GM12878 (cell line): ENCODE data around the gene FAM53B. TPM values are rescaled to one million over a fixed set of nuclear protein-coding genes. Genes with fewer than 3 reads are reported as not detected.

Source experiments
- ATAC-seq: fragments of 200-7000 bp; cut with Tn5 transposase; 3 replicates; pipeline ENCODE4 v1.9.1; 2020; ENCODE audit warnings: mild to moderate bottlenecking, moderate library complexity
- BruUV-seq: library from RNA; stranded (reverse); fragments of 400-500 nt; replicated peaks from 2 replicates; lab custom pipeline; 2021; lab: Mats Ljungman, UMichigan
- CTCF ChIA-PET: fragments of 300-600 bp; sonication (Branson Sonifier 250); formaldehyde crosslinking; extraction: SDS; loops from one replicate; lab custom pipeline; 2021; ENCODE audit warnings: inconsistent platforms; lab: Yijun Ruan, JAX
- POLR2A ChIA-PET: fragments of 350-600 bp; formaldehyde crosslinking; extraction: SDS; loops from one replicate; lab custom pipeline; 2021; ENCODE audit warnings: inconsistent platforms; lab: Charles Lee
- RAD21 ChIA-PET: fragments of 300-600 bp; sonication (Branson Sonifier 250); formaldehyde crosslinking; loops from one replicate; lab custom pipeline; 2023; ENCODE audit warnings: antibody characterized with exemption; ENCODE audit not compliant: unreplicated experiment; lab: Charles Lee
- SMC1A ChIA-PET: fragments of 300-600 bp; sonication (Branson Sonifier 250); formaldehyde crosslinking; loops from one replicate; lab custom pipeline; 2023; ENCODE audit not compliant: unreplicated experiment, uncharacterized antibody; lab: Charles Lee
- DNase-seq: peaks from one replicate; pipeline ENCODE4 v3.0.0-alpha.2; 2011; ENCODE audit warnings: low read depth, low spot score
- FAIRE-seq: peaks from 3 replicates; lab custom pipeline; 2011; peaks lifted over from hg19 to GRCh38; lab: Jason Lieb, UNC
- H2AFZ ChIP-seq: 2 replicates; pipeline ENCODE4 v1.6.0; 2011; ENCODE audit warnings: low read depth, low read length, control low read depth; ENCODE audit not compliant: control insufficient read depth
- H3K27ac ChIP-seq: 2 replicates; pipeline ENCODE4 v1.5.1; 2011; ENCODE audit warnings: control low read depth; ENCODE audit not compliant: control insufficient read depth, insufficient read depth
- H3K27me3 ChIP-seq, 2 experiments: replicated peaks in 1 of 2; 2 replicates each; pipeline versions ENCODE4 v1.6.0 to v1.6.1; 2011; ENCODE audit warnings: low read length in 1 of 2; ENCODE audit not compliant: control insufficient read depth in 2 of 2, insufficient read depth in 2 of 2
- H3K36me3 ChIP-seq, 2 experiments: 2 replicates each; pipeline ENCODE4 v1.5.1; 2011; ENCODE audit warnings: low read length in 1 of 2; ENCODE audit not compliant: control insufficient read depth in 2 of 2, insufficient read depth in 2 of 2
- H3K4me1 ChIP-seq: 2 replicates; pipeline ENCODE4 v1.6.1; 2011; ENCODE audit warnings: mild to moderate bottlenecking, low read length, moderate library complexity, mixed read lengths; ENCODE audit not compliant: control insufficient read depth, insufficient read depth
- H3K4me2 ChIP-seq: 2 replicates; pipeline ENCODE4 v1.6.0; 2011; ENCODE audit warnings: control low read depth; ENCODE audit not compliant: control insufficient read depth, insufficient read depth
- H3K4me3 ChIP-seq: fragments of 200-600 bp; sonication (generic); 2 replicates; pipeline ENCODE4 v1.5.1; 2016
- H3K79me2 ChIP-seq: 2 replicates; pipeline ENCODE4 v1.6.0; 2011; ENCODE audit warnings: low read length; ENCODE audit not compliant: control insufficient read depth, insufficient read depth
- H3K9ac ChIP-seq: 2 replicates; pipeline ENCODE4 v1.8.0; 2011; ENCODE audit warnings: low read length, control low read depth, mixed read lengths; ENCODE audit not compliant: control insufficient read depth, insufficient read depth
- H3K9me3 ChIP-seq: replicated peaks from 3 replicates; pipeline ENCODE4 v1.5.1; 2011; ENCODE audit warnings: mild to moderate bottlenecking, low read length; ENCODE audit not compliant: control insufficient read depth, insufficient read depth
- H4K20me1 ChIP-seq: 2 replicates; pipeline ENCODE4 v1.6.0; 2011; ENCODE audit not compliant: control insufficient read depth, insufficient read depth
- CEBPB ChIP-seq, 2 experiments: fragments of 150-350 bp in 1 of 2; IDR thresholded peaks; 2 replicates each; pipeline ENCODE4 v1.6.1; 2012 to 2014; ENCODE audit warnings: low read depth in 2 of 2, low read length in 2 of 2, borderline replicate concordance in 1 of 2, inconsistent platforms in 1 of 2
- CREB1 ChIP-seq: IDR thresholded peaks from 2 replicates; pipeline ENCODE4 v1.6.1; 2012; ENCODE audit warnings: low read depth, mild to moderate bottlenecking, inconsistent platforms
- EGR1 ChIP-seq, 2 experiments: IDR thresholded peaks; 1 replicate in 1 of 2; 2 replicates in 1 of 2; pipeline ENCODE4 v1.6.1; 2011 to 2012; ENCODE audit warnings: low read depth in 2 of 2, low read length in 2 of 2, borderline replicate concordance in 1 of 2, mild to moderate bottlenecking in 1 of 2, moderate library complexity in 1 of 2
- MTA3 ChIP-seq: IDR thresholded peaks from 2 replicates; pipeline ENCODE4 v1.6.1; 2012; ENCODE audit warnings: low read length, inconsistent platforms, borderline replicate concordance
- MYB ChIP-seq: fragments of 150-350 bp; IDR thresholded peaks from 2 replicates; pipeline ENCODE4 v1.6.1; 2014; ENCODE audit warnings: mild to moderate bottlenecking, low read depth, low read length, borderline replicate concordance
- POLR2AphosphoS2 ChIP-seq: IDR thresholded peaks from 2 replicates; pipeline ENCODE4 v1.6.1; 2011; ENCODE audit warnings: low read depth, mild to moderate bottlenecking, low read length, improper control_type of control experiment, moderate library complexity
- RB1 ChIP-seq: fragments of 450-650 bp; formaldehyde crosslinking; IDR thresholded peaks from 2 replicates; pipeline ENCODE4 v1.6.1; 2017; ENCODE audit warnings: mild to moderate bottlenecking, borderline replicate concordance
- SREBF2 ChIP-seq: IDR thresholded peaks from 2 replicates; pipeline ENCODE4 v1.6.1; 2012; ENCODE audit warnings: mild to moderate bottlenecking, low read length
- STAT3 ChIP-seq: IDR thresholded peaks from 2 replicates; pipeline ENCODE4 v1.6.1; 2011; ENCODE audit warnings: low read depth, low read length, improper control_type of control experiment
- WGBS: methylation state at CpG from one replicate; pipeline ENCODE4 v1.1.6; 2016; ENCODE audit warnings: low lambda C conversion rate; ENCODE audit not compliant: insufficient replicate concordance, insufficient coverage; ENCODE audit errors: missing lambda C conversion rate; 5-methylcytosine and 5-hydroxymethylcytosine counted together
- in situ Hi-C: fragments of 300-500 bp; cut with MboI; formaldehyde crosslinking; loops from 9 replicates; pipeline ENCODE4 v1.14.3; 2018; ENCODE audit warnings: mixed read lengths
- intact Hi-C: fragments of 100-400 bp; cut with micrococcal nuclease; formaldehyde crosslinking; loops from one replicate; pipeline ENCODE4 v1.14.2; 2022; ENCODE audit not compliant: unreplicated experiment
- polyA plus RNA-seq, 11 experiments: library from polyadenylated mRNA; depleted of rRNA in 4 of 11; unstranded in 6 of 11; stranded (reverse) in 5 of 11; fragments of >200 nt; fragmentation: Nextera tagmentation in 4 of 11; fragmentation: Illumina TruSeq in 1 of 11; extraction: Ambion mirVana in 4 of 11; extraction: Trizol in 1 of 11; gene quantifications; 1 replicate in 1 of 11; 2 replicates in 10 of 11; pipeline versions ENCODE4 v1.2.1 to v1.2.3, GENCODE V29; 2011 to 2016; ENCODE audit warnings: inconsistent platforms in 2 of 11, missing spikeins in 2 of 11, low read depth in 1 of 11
- total RNA-seq, 4 experiments: library from RNA; depleted of rRNA in 3 of 4; stranded (reverse); fragments of >200 nt in 3 of 4; fragmentation: Illumina TruSeq in 1 of 4; extraction: Trizol in 1 of 4; gene quantifications; 2 replicates each; pipeline versions ENCODE4 v1.2.1 to v1.2.3, GENCODE V29; 2013 to 2021
- TF ChIP-seq, protein P1 (sequence below): IDR thresholded peaks from 2 replicates; pipeline ENCODE4 v1.6.1; 2011; ENCODE audit warnings: mild to moderate bottlenecking, low read depth, low read length, moderate library complexity; ENCODE audit not compliant: insufficient replicate concordance
- TF ChIP-seq, protein P2 (sequence below): fragments of 450-650 bp; formaldehyde crosslinking; IDR thresholded peaks from 2 replicates; pipeline ENCODE4 v1.4.0; 2020; ENCODE audit warnings: mild to moderate bottlenecking, moderate library complexity

Gene FAM53B
- total and polyA plus RNA-seq, 10 of the 15 experiments (the other 5 are each of a cell fraction or from before 2014, with no cell fraction given) = 0.05 to 26.3 (median 8.1) TPM

DNA sequence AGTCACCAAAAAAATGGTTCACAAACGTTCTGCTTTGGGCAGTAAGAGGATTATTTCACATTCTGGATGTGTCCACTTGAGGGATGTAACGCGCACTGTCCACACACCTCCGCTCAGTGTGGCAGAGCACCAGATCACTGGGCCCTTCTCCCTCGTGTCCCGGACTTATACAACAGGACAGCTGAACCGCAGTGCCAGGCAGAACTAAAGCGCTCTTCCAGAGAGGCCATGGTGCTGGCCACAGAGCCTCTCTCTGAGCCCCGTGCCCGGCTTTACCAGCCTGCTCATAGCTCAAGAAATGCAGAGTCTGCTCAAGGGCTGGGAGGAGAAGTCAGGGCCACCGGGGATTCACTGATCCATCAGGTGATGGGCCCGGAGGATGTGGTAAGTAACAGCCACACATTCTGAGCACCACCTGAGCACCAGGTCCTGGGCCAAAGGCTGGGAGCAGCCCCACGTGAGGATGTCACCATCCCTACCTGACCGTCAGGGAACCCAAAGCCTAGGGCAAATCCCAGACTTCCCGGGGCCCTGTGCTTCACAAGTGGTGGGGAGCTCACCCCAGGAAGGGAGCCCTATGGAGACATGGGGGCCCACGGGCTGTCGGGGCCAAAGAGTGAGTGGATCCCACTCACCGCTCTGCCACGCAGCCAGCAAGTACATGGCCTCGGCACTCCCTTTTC lies 74.9 kb downstream of the FAM53B start:
- ChIA-PET SMC1A (interaction anchor here (1.3 kb wide), 1 partner anchor 20 kb away, joined by 3 read pairs; no protein-coding TSS in a partner anchor), CTCF (no interaction called here), RAD21 (no interaction called here), POLR2A (no interaction called here)
- Histone ChIP-seq H3K36me3 (peaks cover 2 to 19% of the 10 kb centered on the region in 2 experiments; a peak in 3 of 4 replicates), H3K27me3 (no peaks in the 10 kb centered on the region), H3K9ac (no peak overlapping the region), H3K4me3 (no peak overlapping the region), H4K20me1 (no peaks in the 10 kb centered on the region), H2AFZ (no peak overlapping the region), H3K27ac (no peak overlapping the region), H3K4me1 (no peaks in the 10 kb centered on the region), H3K79me2 (no peaks in the 10 kb centered on the region; the same call in 1 of the 2 replicates), H3K4me2 (no peak overlapping the region), H3K9me3 (no peaks in the 10 kb centered on the region)
- FAIRE-seq = no peak
- ATAC-seq = no peak
- 82% methylated on average over 20 of the region's 20 CpGs for WGBS
- intact Hi-C loops (no loop called here), in situ Hi-C loops (no loop called here)
- no peak for DNase-seq
- no peak for TF ChIP-seq MTA3
- no peak for TF ChIP-seq CREB1
- no TSS peak for BruUV-seq

DNA sequence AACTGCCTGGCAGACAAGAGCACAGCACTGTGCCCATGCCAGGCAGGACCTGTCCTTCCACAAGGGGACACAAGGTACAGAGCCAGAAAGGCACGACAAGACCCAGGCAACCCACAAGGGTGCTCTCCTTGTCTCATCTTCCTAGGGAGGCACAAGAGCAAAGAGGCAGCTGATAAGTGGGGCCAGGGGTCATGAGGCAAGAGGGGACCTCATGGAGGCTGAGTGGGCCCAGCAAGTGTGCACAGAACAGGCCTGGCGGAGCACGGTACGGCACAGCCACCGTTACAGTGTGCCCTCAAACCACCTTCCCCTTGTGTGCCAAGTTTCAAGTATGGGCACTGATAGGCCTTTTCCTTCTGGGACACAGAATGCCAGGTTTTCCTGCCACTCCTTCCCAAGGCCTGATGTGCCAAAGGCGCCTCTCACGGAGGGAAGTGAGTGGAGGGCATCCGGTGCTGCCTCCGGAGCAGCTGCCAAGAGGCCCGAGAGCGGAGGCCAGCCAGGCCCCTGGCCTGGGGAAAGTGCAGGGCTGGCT lies 75.6 kb downstream of the FAM53B start:
- in situ Hi-C loops = no loop called here
- peaks cover 2 to 19% of the 10 kb centered on the region in 2 experiments; a peak in 3 of 4 replicates for H3K36me3 ChIP-seq
- DNase-seq = no peak
- CTCF ChIA-PET = no interaction called here
- no peak for FAIRE-seq
- BruUV-seq = no TSS peak
- no peak for ATAC-seq
- intact Hi-C loops = no loop called here
- no peak overlapping the region for H3K27ac ChIP-seq
- no peaks in the 10 kb centered on the region for H3K9me3 ChIP-seq
- H3K4me2 ChIP-seq = no peak overlapping the region
- H3K4me1 ChIP-seq = no peaks in the 10 kb centered on the region
- no peak overlapping the region for H3K9ac ChIP-seq
- RAD21 ChIA-PET = no interaction called here
- H4K20me1 ChIP-seq = no peaks in the 10 kb centered on the region
- POLR2A ChIA-PET = no interaction called here
- 92% methylated on average over 10 of the region's 11 CpGs for WGBS
- H2AFZ ChIP-seq = no peak overlapping the region
- no peaks in the 10 kb centered on the region; the same call in 1 of the 2 replicates for H3K79me2 ChIP-seq
- H3K27me3 ChIP-seq = no peaks in the 10 kb centered on the region
- no peak overlapping the region for H3K4me3 ChIP-seq
- SMC1A ChIA-PET = interaction anchor here (1.3 kb wide), 1 partner anchor 20 kb away, joined by 3 read pairs; no protein-coding TSS in a partner anchor
- TF ChIP-seq, protein P1, sequence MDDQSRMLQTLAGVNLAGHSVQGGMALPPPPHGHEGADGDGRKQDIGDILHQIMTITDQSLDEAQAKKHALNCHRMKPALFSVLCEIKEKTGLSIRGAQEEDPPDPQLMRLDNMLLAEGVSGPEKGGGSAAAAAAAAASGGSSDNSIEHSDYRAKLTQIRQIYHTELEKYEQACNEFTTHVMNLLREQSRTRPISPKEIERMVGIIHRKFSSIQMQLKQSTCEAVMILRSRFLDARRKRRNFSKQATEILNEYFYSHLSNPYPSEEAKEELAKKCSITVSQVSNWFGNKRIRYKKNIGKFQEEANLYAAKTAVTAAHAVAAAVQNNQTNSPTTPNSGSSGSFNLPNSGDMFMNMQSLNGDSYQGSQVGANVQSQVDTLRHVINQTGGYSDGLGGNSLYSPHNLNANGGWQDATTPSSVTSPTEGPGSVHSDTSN = no peak
- TF ChIP-seq STAT3 (no peak), CEBPB (IDR thresholded peaks at IDR 0.05; ENCODE audit: borderline replicate concordance in 1 of 2, low read depth in 2 of 2, low read length in 2 of 2) (no peak), RB1 (no peak), MYB (no peak), POLR2AphosphoS2 (no peak), EGR1 (IDR thresholded peaks at IDR 0.05; ENCODE audit: borderline replicate concordance in 1 of 2, low read depth in 2 of 2, low read length in 2 of 2) (no peak), SREBF2 (no peak)
- TF ChIP-seq, protein P2, sequence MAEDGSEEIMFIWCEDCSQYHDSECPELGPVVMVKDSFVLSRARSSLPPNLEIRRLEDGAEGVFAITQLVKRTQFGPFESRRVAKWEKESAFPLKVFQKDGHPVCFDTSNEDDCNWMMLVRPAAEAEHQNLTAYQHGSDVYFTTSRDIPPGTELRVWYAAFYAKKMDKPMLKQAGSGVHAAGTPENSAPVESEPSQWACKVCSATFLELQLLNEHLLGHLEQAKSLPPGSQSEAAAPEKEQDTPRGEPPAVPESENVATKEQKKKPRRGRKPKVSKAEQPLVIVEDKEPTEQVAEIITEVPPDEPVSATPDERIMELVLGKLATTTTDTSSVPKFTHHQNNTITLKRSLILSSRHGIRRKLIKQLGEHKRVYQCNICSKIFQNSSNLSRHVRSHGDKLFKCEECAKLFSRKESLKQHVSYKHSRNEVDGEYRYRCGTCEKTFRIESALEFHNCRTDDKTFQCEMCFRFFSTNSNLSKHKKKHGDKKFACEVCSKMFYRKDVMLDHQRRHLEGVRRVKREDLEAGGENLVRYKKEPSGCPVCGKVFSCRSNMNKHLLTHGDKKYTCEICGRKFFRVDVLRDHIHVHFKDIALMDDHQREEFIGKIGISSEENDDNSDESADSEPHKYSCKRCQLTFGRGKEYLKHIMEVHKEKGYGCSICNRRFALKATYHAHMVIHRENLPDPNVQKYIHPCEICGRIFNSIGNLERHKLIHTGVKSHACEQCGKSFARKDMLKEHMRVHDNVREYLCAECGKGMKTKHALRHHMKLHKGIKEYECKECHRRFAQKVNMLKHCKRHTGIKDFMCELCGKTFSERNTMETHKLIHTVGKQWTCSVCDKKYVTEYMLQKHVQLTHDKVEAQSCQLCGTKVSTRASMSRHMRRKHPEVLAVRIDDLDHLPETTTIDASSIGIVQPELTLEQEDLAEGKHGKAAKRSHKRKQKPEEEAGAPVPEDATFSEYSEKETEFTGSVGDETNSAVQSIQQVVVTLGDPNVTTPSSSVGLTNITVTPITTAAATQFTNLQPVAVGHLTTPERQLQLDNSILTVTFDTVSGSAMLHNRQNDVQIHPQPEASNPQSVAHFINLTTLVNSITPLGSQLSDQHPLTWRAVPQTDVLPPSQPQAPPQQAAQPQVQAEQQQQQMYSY (CRISPR knock-in tag) = no peak
